ENCODE data around the gene PLEKHG4.

Gene PLEKHG4

GRCh38 chr16:67242138-67242730, 37.1 kb upstream of the PLEKHG4 start:
- DNase-seq (ENCODE audit: low read depth, low spot score), result no peak
- H3K27me3 ChIP-seq (ENCODE audit: insufficient read depth, insufficient read length), result no peaks in the 10 kb centered on the region
- no peaks in the 10 kb centered on the region for H3K9me3 ChIP-seq (ENCODE audit: insufficient read depth, low read length)
- H3K9ac ChIP-seq (ENCODE audit: insufficient read length, low read depth), result no peak overlapping the region
- no peak overlapping the region for H3K4me3 ChIP-seq (ENCODE audit: insufficient read length, low read depth)
- TF ChIP-seq SUZ12 (IDR thresholded peaks at IDR 0.05; ENCODE audit: extremely low read depth, insufficient read depth, insufficient read length), result no peak
- no peak for TF ChIP-seq ZNF274 (IDR thresholded peaks at IDR 0.05; ENCODE audit: low read depth, low read length)
- TF ChIP-seq YY1 (IDR thresholded peaks at IDR 0.05; ENCODE audit: insufficient read depth, insufficient read length), result no peak
- peaks cover 37% of the 10 kb centered on the region for H3K4me1 ChIP-seq (ENCODE audit: insufficient read depth, insufficient read length)
- H3K36me3 ChIP-seq (ENCODE audit: insufficient read depth, insufficient read length, low read length), result peaks cover 30% of the 10 kb centered on the region

- H3K9ac ChIP-seq (ENCODE audit: insufficient read length, low read depth), result no peak overlapping the region
- no peak for DNase-seq (ENCODE audit: low read depth, low spot score)
Observed at GRCh38 chr16:67243481-67243880, 35.9 kb upstream of the PLEKHG4 start.

GRCh38 chr16:67244387-67245185, 34.7 kb upstream of the PLEKHG4 start:
- Histone ChIP-seq H3K9ac (ENCODE audit: insufficient read length, low read depth) (peak overlapping the region; percentile 90), H3K4me1 (ENCODE audit: insufficient read depth, insufficient read length) (peaks cover 46% of the 10 kb centered on the region), H3K36me3 (ENCODE audit: insufficient read depth, insufficient read length, low read length) (peaks cover 7% of the 10 kb centered on the region), H3K27me3 (ENCODE audit: insufficient read depth, insufficient read length) (peaks cover 21% of the 10 kb centered on the region), H3K9me3 (ENCODE audit: insufficient read depth, low read length) (no peaks in the 10 kb centered on the region), H3K4me3 (ENCODE audit: insufficient read length, low read depth) (no peak overlapping the region)
- no peak for DNase-seq (ENCODE audit: low read depth, low spot score)
- no peak for TF ChIP-seq YY1 (IDR thresholded peaks at IDR 0.05; ENCODE audit: insufficient read depth, insufficient read length)
- no peak for TF ChIP-seq SUZ12 (IDR thresholded peaks at IDR 0.05; ENCODE audit: extremely low read depth, insufficient read depth, insufficient read length)
- no peak for TF ChIP-seq ZNF274 (IDR thresholded peaks at IDR 0.05; ENCODE audit: low read depth, low read length)

More at GRCh38 chr16:67243481-67243880, 35.9 kb upstream of the PLEKHG4 start:
- no peaks in the 10 kb centered on the region for H3K9me3 ChIP-seq (ENCODE audit: insufficient read depth, low read length)
- TF ChIP-seq ZNF274 (IDR thresholded peaks at IDR 0.05; ENCODE audit: low read depth, low read length), result no peak
- TF ChIP-seq YY1 (IDR thresholded peaks at IDR 0.05; ENCODE audit: insufficient read depth, insufficient read length), result no peak
- peaks cover 41% of the 10 kb centered on the region for H3K4me1 ChIP-seq (ENCODE audit: insufficient read depth, insufficient read length)
- H3K36me3 ChIP-seq (ENCODE audit: insufficient read depth, insufficient read length, low read length), result peaks cover 18% of the 10 kb centered on the region
- no peak overlapping the region for H3K4me3 ChIP-seq (ENCODE audit: insufficient read length, low read depth)
- H3K27me3 ChIP-seq (ENCODE audit: insufficient read depth, insufficient read length), result peaks cover 10% of the 10 kb centered on the region

GRCh38 chr16:67245186-67245585, 34.1 kb upstream of the PLEKHG4 start:
- DNase-seq (ENCODE audit: low read depth, low spot score), result no peak
- Histone ChIP-seq H3K4me3 (ENCODE audit: insufficient read length, low read depth) (peak overlapping the region; percentile 9), H3K9me3 (ENCODE audit: insufficient read depth, low read length) (no peaks in the 10 kb centered on the region), H3K4me1 (ENCODE audit: insufficient read depth, insufficient read length) (peaks cover 51% of the 10 kb centered on the region), H3K27me3 (ENCODE audit: insufficient read depth, insufficient read length) (peaks cover 27% of the 10 kb centered on the region), H3K9ac (ENCODE audit: insufficient read length, low read depth) (peak overlapping the region; percentile 90), H3K36me3 (ENCODE audit: insufficient read depth, insufficient read length, low read length) (peaks cover 2% of the 10 kb centered on the region)
- TF ChIP-seq YY1 (IDR thresholded peaks at IDR 0.05; ENCODE audit: insufficient read depth, insufficient read length), result no peak
- TF ChIP-seq SUZ12 (IDR thresholded peaks at IDR 0.05; ENCODE audit: extremely low read depth, insufficient read depth, insufficient read length), result no peak
- TF ChIP-seq ZNF274 (IDR thresholded peaks at IDR 0.05; ENCODE audit: low read depth, low read length), result no peak

- TF ChIP-seq SUZ12 (IDR thresholded peaks at IDR 0.05; ENCODE audit: extremely low read depth, insufficient read depth, insufficient read length), result no peak
- no peak for TF ChIP-seq ZNF274 (IDR thresholded peaks at IDR 0.05; ENCODE audit: low read depth, low read length)
- no peak for TF ChIP-seq YY1 (IDR thresholded peaks at IDR 0.05; ENCODE audit: insufficient read depth, insufficient read length)
- Histone ChIP-seq H3K9me3 (ENCODE audit: insufficient read depth, low read length) (no peaks in the 10 kb centered on the region), H3K9ac (ENCODE audit: insufficient read length, low read depth) (peak overlapping the region; percentile 90), H3K4me3 (ENCODE audit: insufficient read length, low read depth) (peak overlapping the region; percentile 86), H3K36me3 (ENCODE audit: insufficient read depth, insufficient read length, low read length) (peaks cover 2% of the 10 kb centered on the region), H3K4me1 (ENCODE audit: insufficient read depth, insufficient read length) (peaks cover 47% of the 10 kb centered on the region), H3K27me3 (ENCODE audit: insufficient read depth, insufficient read length) (peaks cover 31% of the 10 kb centered on the region)
- DNase-seq (ENCODE audit: low read depth, low spot score), result no peak
Observed at GRCh38 chr16:67245674-67246080, 33.7 kb upstream of the PLEKHG4 start.

GRCh38 chr16:67246081-67246755, 33.1 kb upstream of the PLEKHG4 start:
- H3K4me3 ChIP-seq (ENCODE audit: insufficient read length, low read depth), result peak overlapping the region; percentile 86
- peaks cover 36% of the 10 kb centered on the region for H3K27me3 ChIP-seq (ENCODE audit: insufficient read depth, insufficient read length)
- peak; percentile 84 for DNase-seq (ENCODE audit: low read depth, low spot score)
- TF ChIP-seq SUZ12 (IDR thresholded peaks at IDR 0.05; ENCODE audit: extremely low read depth, insufficient read depth, insufficient read length), result no peak
- TF ChIP-seq YY1 (IDR thresholded peaks at IDR 0.05; ENCODE audit: insufficient read depth, insufficient read length), result no peak
- no peak for TF ChIP-seq ZNF274 (IDR thresholded peaks at IDR 0.05; ENCODE audit: low read depth, low read length)
- no peaks in the 10 kb centered on the region for H3K9me3 ChIP-seq (ENCODE audit: insufficient read depth, low read length)
- peaks cover 43% of the 10 kb centered on the region for H3K4me1 ChIP-seq (ENCODE audit: insufficient read depth, insufficient read length)
- H3K36me3 ChIP-seq (ENCODE audit: insufficient read depth, insufficient read length, low read length), result peaks cover 2% of the 10 kb centered on the region
- peak overlapping the region; percentile 90 for H3K9ac ChIP-seq (ENCODE audit: insufficient read length, low read depth)

- H3K27me3 ChIP-seq (ENCODE audit: insufficient read depth, insufficient read length), result peaks cover 36% of the 10 kb centered on the region
- DNase-seq (ENCODE audit: low read depth, low spot score), result no peak
- TF ChIP-seq YY1 (IDR thresholded peaks at IDR 0.05; ENCODE audit: insufficient read depth, insufficient read length) (no peak), SUZ12 (IDR thresholded peaks at IDR 0.05; ENCODE audit: extremely low read depth, insufficient read depth, insufficient read length) (no peak), ZNF274 (IDR thresholded peaks at IDR 0.05; ENCODE audit: low read depth, low read length) (no peak)
- H3K9ac ChIP-seq (ENCODE audit: insufficient read length, low read depth), result peak overlapping the region; percentile 90
- peaks cover 40% of the 10 kb centered on the region for H3K4me1 ChIP-seq (ENCODE audit: insufficient read depth, insufficient read length)
- peaks cover 2% of the 10 kb centered on the region for H3K36me3 ChIP-seq (ENCODE audit: insufficient read depth, insufficient read length, low read length)
- peak overlapping the region; percentile 86 for H3K4me3 ChIP-seq (ENCODE audit: insufficient read length, low read depth)
- no peaks in the 10 kb centered on the region for H3K9me3 ChIP-seq (ENCODE audit: insufficient read depth, low read length)
Observed at GRCh38 chr16:67246756-67247191, 32.6 kb upstream of the PLEKHG4 start.

All from NT2/D1 (cell line).